Duodenal mucosa (tissue), 2 donors: Measurements from ENCODE around the gene ELL3.
"Not testable (repeated sequence)": the region's sequence is repeated elsewhere in the genome, so short reads cannot be mapped to it uniquely, and the experiment has no call there.

Experiments
- H3K27ac ChIP-seq: one replicate; pipeline ENCODE4 v1.7.0; 2013; ENCODE audit warnings: low read depth, low read length
- H3K27me3 ChIP-seq, 2 donors: one replicate each; pipeline ENCODE4 v1.7.0; 2013; ENCODE audit warnings: low read length in 2 of 2, control low read depth in 1 of 2; ENCODE audit not compliant: insufficient read depth in 2 of 2, control insufficient read depth in 1 of 2
- H3K36me3 ChIP-seq, 2 donors: one replicate each; pipeline ENCODE4 v1.7.0; 2013; ENCODE audit warnings: low read length in 2 of 2, control low read depth in 1 of 2; ENCODE audit not compliant: insufficient read depth in 2 of 2, control insufficient read depth in 1 of 2
- H3K4me1 ChIP-seq, 2 donors: one replicate each; pipeline ENCODE4 v1.7.0; 2013; ENCODE audit warnings: low read length in 2 of 2, control low read depth in 1 of 2; ENCODE audit not compliant: insufficient read depth in 2 of 2, control insufficient read depth in 1 of 2
- H3K4me3 ChIP-seq, 2 donors: one replicate each; pipeline ENCODE4 v1.7.0; 2013; ENCODE audit warnings: low read length in 2 of 2, low read depth in 1 of 2
- H3K9ac ChIP-seq, 2 donors: one replicate each; pipeline ENCODE4 v1.7.0; 2013; ENCODE audit warnings: low read length in 2 of 2, low read depth in 1 of 2
- H3K9me3 ChIP-seq, 2 donors: one replicate each; pipeline ENCODE4 v1.7.0; 2013; ENCODE audit warnings: low read length in 2 of 2, control low read depth in 1 of 2; ENCODE audit not compliant: control insufficient read depth in 1 of 2

The ELL3 gene

GRCh38 chr15:43769584-43770228 lies 7.1 kb downstream of the ELL3 start:
- H3K27ac ChIP-seq = no peak overlapping the region
- H3K9me3 ChIP-seq = no peaks in the 10 kb centered on the region
- H3K4me3 ChIP-seq = no peak overlapping the region
- peaks cover 49 to 94% of the 10 kb centered on the region in 2 donors for H3K36me3 ChIP-seq
- H3K27me3 ChIP-seq = no peaks in the 10 kb centered on the region
- H3K9ac ChIP-seq = no peak overlapping the region
- H3K4me1 ChIP-seq = peaks cover 8 to 9% of the 10 kb centered on the region in 2 donors

GRCh38 chr15:43763819-43764446 lies 12.8 kb downstream of the ELL3 start:
- Histone ChIP-seq H3K27ac (no peak overlapping the region), H3K36me3 (peaks cover 44 to 90% of the 10 kb centered on the region in 2 donors)

DNA sequence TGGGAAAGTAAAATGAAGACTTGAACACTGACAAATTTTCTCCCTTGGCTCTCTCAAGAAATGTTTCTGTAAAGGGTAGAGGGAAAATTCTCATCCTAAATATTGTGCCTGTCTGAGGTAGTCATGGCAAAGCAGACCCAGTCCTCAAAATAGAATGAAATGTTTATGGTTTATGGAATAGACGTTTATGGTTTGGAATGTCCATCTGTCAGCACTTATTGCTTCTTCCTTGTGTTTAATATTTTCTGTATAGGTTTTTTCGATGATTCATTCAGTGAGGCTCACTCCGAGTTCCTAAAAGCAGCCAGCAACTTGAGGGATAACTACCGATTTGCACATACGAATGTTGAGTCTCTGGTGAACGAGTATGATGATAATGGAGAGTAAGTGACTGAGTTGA lies 13.9 kb downstream of the ELL3 start:
- H3K27me3 ChIP-seq = no peaks in the 10 kb centered on the region
- peaks cover 37 to 89% of the 10 kb centered on the region in 2 donors for H3K36me3 ChIP-seq

More at GRCh38 chr15:43763819-43764446, 12.8 kb downstream of the ELL3 start:
- H3K4me3 ChIP-seq = no peak overlapping the region
- no peaks in the 10 kb centered on the region for H3K4me1 ChIP-seq
- no peak overlapping the region for H3K9ac ChIP-seq
- H3K27me3 ChIP-seq = no peaks in the 10 kb centered on the region
- H3K9me3 ChIP-seq = no peaks in the 10 kb centered on the region

GRCh38 chr15:43751885-43752284 lies 24.9 kb downstream of the ELL3 start:
- no peak overlapping the region for H3K9ac ChIP-seq
- no peaks in the 10 kb centered on the region for H3K27me3 ChIP-seq
- H3K27ac ChIP-seq = no peak overlapping the region
- H3K4me3 ChIP-seq = no peak overlapping the region
- H3K36me3 ChIP-seq = peaks cover 10 to 45% of the 10 kb centered on the region in 2 donors
- H3K4me1 ChIP-seq = peaks cover 0 to 31% of the 10 kb centered on the region in 2 donors
- no peaks in the 10 kb centered on the region for H3K9me3 ChIP-seq

More for the DNA sequence above, 13.9 kb downstream of the ELL3 start:
- no peak overlapping the region for H3K9ac ChIP-seq
- H3K27ac ChIP-seq = no peak overlapping the region
- no peaks in the 10 kb centered on the region for H3K4me1 ChIP-seq
- no peak overlapping the region for H3K4me3 ChIP-seq
- no peaks in the 10 kb centered on the region for H3K9me3 ChIP-seq

DNA sequence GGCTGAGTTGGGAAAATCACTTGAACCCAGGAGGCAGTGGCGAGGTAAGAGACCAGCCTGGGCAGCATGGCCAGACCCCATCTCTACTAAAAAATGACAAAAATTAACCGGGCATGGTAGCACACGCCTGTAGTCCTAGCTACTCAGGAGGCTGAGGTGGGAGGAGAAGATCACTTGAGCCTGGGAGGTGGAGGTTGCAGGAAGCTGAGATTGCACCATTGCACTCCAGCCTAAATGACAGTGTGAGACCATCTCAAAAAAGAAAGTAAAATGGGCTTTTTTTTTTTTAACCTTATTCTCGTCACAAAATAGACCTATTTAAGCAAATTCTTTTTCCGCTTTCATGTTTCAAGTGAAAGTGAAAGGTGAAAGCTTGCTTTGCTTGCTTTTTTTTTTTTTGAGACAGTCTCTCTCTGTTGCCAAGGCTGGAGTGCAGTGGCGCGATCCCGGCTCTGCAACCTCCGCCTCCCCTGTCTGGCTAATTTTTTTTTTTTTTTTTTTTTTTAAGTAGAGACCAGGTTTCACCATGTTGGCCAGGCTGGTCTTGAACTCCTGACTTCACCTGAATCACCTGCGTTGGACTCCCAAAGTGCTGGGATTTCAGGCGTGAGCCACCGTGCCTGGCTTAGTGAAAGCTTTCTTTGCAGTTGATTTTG lies 26.9 kb downstream of the ELL3 start:
- peak overlapping the region in 1 of 2 donors; percentile 17 for H3K9ac ChIP-seq
- no peaks in the 10 kb centered on the region for H3K9me3 ChIP-seq
- no peaks in the 10 kb centered on the region for H3K27me3 ChIP-seq
- H3K4me1 ChIP-seq = peaks cover 0 to 31% of the 10 kb centered on the region in 2 donors
- no peak overlapping the region for H3K27ac ChIP-seq
- peak overlapping the region; percentile 56 to 59 for H3K4me3 ChIP-seq
- H3K36me3 ChIP-seq = peaks cover 0 to 24% of the 10 kb centered on the region in 2 donors

GRCh38 chr15:43748376-43748775 lies 28.4 kb downstream of the ELL3 start:
- peaks cover 0 to 13% of the 10 kb centered on the region in 2 donors for H3K36me3 ChIP-seq
- no peaks in the 10 kb centered on the region for H3K9me3 ChIP-seq
- peak overlapping the region in 1 of 2 donors; percentile 25 for H3K9ac ChIP-seq
- no peak overlapping the region for H3K27ac ChIP-seq
- H3K4me1 ChIP-seq = peaks cover 0 to 31% of the 10 kb centered on the region in 2 donors
- H3K27me3 ChIP-seq = no peaks in the 10 kb centered on the region
- no peak overlapping the region for H3K4me3 ChIP-seq

DNA sequence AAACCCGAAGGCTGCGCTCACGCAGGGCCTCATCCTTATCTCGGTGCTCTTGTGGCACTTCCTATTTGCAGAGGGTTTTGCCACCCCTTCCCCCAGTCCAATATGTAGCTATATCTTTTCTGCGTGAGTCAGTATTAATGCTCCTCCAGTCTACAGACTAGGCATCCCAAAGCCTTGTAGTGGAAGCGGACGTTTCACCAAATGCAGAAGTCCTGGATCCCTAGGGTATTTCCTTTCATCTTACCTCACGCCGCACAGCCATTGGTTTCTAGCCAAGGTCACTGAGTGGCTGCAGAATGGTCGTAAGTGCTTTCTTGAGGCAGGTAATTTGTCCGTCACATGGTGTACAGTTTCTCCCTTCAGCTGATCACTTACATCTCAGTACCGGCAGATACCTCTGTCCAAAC lies 29.9 kb downstream of the ELL3 start:
- H3K36me3 ChIP-seq, H3K9me3 ChIP-seq, H3K27me3 ChIP-seq: not testable (repeated sequence)
- Histone ChIP-seq H3K9ac (peak overlapping the region; percentile 77 to 79), H3K4me1 (peaks cover 0 to 25% of the 10 kb centered on the region in 2 donors), H3K4me3 (peak overlapping the region; percentile 80 to 85), H3K27ac (peak overlapping the region; percentile 93)

GRCh38 chr15:43746245-43746902 lies 30.4 kb downstream of the ELL3 start, which contains the start of gene PDIA3:
PDIA3 (plus strand) TSS chr15:43746438; CDS start chr15:43746540, 102 bp downstream.
- Histone ChIP-seq H3K4me3 (peak within 1 kb of the TSS; percentile 80 to 85), H3K9ac (peak within 1 kb of the TSS; percentile 77 to 79), H3K4me1 (peaks cover 0 to 21% of the 10 kb centered on the region in 2 donors), H3K27ac (peak within 1 kb of the TSS; percentile 93)
- not testable (repeated sequence) for H3K9me3 ChIP-seq, H3K36me3 ChIP-seq, H3K27me3 ChIP-seq

DNA sequence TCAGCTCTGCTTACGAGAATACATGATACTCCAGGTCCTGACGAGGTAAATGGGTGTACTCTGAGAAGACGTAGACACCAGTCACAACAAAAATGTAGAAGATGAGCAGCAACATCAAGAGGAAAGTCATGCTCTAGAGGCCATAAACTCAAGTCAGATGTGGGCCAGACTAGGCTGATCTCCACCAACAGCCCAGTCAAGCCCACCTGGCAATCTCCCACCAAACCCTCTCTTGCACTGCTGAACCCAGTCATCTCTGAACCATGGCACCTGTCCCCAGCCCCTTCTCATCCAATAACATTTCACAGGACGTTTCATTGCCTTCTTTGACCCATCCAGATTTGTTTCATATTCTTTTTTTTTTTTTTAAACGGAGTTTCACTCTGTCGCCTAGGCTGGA lies 41.4 kb downstream of the ELL3 start:
- Histone ChIP-seq H3K4me3 (no peak overlapping the region), H3K9ac (no peak overlapping the region), H3K27ac (no peak overlapping the region), H3K27me3 (no peaks in the 10 kb centered on the region), H3K9me3 (no peaks in the 10 kb centered on the region), H3K36me3 (no peaks in the 10 kb centered on the region), H3K4me1 (no peaks in the 10 kb centered on the region)
